IMR-90 (cell line): ENCODE data around the gene STMN1. TPM values are rescaled to one million over a fixed set of nuclear protein-coding genes. Genes with fewer than 3 reads are reported as not detected.

Experiments
- microRNA-seq, 2 experiments: library from miRNA; stranded (forward) in 1 of 2; unstranded in 1 of 2; fragments of 10-50 nt in 1 of 2; fragments of <30 nt in 1 of 2; gene quantifications in 1 of 2; microRNA quantifications in 1 of 2; one replicate each; pipeline versions ENCODE3 to v1.1.0; 2013 to 2020; ENCODE audit not compliant: insufficient read depth in 1 of 2, insufficient read length in 1 of 2, unreplicated experiment in 1 of 2
- polyA plus RNA-seq, 3 experiments: library from polyadenylated mRNA; depleted of rRNA; stranded (reverse); fragments of >200 nt; gene quantifications; 2 replicates each; pipeline ENCODE4 v1.2.3, GENCODE V29; 2012; ENCODE audit warnings: low replicate concordance in 1 of 3
- small RNA-seq, 5 experiments: library from RNA; depleted of rRNA; stranded (forward); fragments of <200 nt; gene quantifications; one replicate each; pipeline ENCODE3, GENCODE V24; 2012
- total RNA-seq: library from RNA; depleted of rRNA; stranded (reverse); fragments of >200 nt; gene quantifications from 2 replicates; pipeline ENCODE4 v1.2.3, GENCODE V29; 2012; rRNA removed

STMN1 gene
- total and polyA plus RNA-seq, 2 of the 4 experiments (the other 2 are of a cell fraction), result 93.0 to 273 TPM

Small RNAs within 50 kb of the gene (microRNA-seq; reads per million reads assigned to microRNA genes)
- gene AL033528.1 (ENCODE audit: insufficient read depth, insufficient read length) (not detected), gene MIR3917 (ENCODE audit: unreplicated experiment) (not detected), gene RF00019 (ENCODE audit: insufficient read depth, insufficient read length) (not detected), gene SNRPFP2 (ENCODE audit: insufficient read depth, insufficient read length) (not detected)

Small RNAs within 50 kb of the gene (small RNA-seq; reads per million reads assigned to genes)
- gene AL033528.1 (0 reads per million in 5 experiments), gene RF00019 (0 reads per million in 5 experiments), gene SNRPFP2 (0 reads per million in 5 experiments)

Other genes starting within 250 kb of the STMN1 start
- 9.1 and 10.0 TPM in 2 replicates for gene SELENON, start 106.2 kb downstream of the STMN1 start, total RNA-seq
- gene SELENON, start 106.2 kb downstream of the STMN1 start, polyA plus RNA-seq (2012; rRNA removed), result 86.4 and 114 TPM in 2 replicates
- 57.2 and 69.7 TPM in 2 replicates for gene MTFR1L, start 86.5 kb downstream of the STMN1 start, total RNA-seq
- gene MTFR1L, start 86.5 kb downstream of the STMN1 start, polyA plus RNA-seq (2012; rRNA removed), result 69.1 and 80.0 TPM in 2 replicates
- gene AUNIP, start 47.0 kb downstream of the STMN1 start, total RNA-seq, result 3.9 and 5.0 TPM in 2 replicates
- 2.2 and 2.4 TPM in 2 replicates for gene AUNIP, start 47.0 kb downstream of the STMN1 start, polyA plus RNA-seq (2012; rRNA removed)
- 8.3 and 9.0 TPM in 2 replicates for gene PAQR7, start 30.7 kb downstream of the STMN1 start, total RNA-seq
- 12.0 and 12.9 TPM in 2 replicates for gene PAQR7, start 30.7 kb downstream of the STMN1 start, polyA plus RNA-seq (2012; rRNA removed)
- gene PAFAH2, start 91.6 kb upstream of the STMN1 start, total RNA-seq, result 11.9 and 12.2 TPM in 2 replicates
- 7.2 and 8.3 TPM in 2 replicates for gene PAFAH2, start 91.6 kb upstream of the STMN1 start, polyA plus RNA-seq (2012; rRNA removed)
- 0.56 and 0.90 TPM in 2 replicates for gene EXTL1, start 115.4 kb upstream of the STMN1 start, total RNA-seq
- 5.2 and 6.1 TPM in 2 replicates for gene EXTL1, start 115.4 kb upstream of the STMN1 start, polyA plus RNA-seq (2012; rRNA removed)
- not detected in 2 replicates for gene SLC30A2, start 139.7 kb upstream of the STMN1 start, total RNA-seq
- gene SLC30A2, start 139.7 kb upstream of the STMN1 start, polyA plus RNA-seq (2012; rRNA removed), result not detected in 2 replicates
- gene TRIM63, start 161.2 kb upstream of the STMN1 start, total RNA-seq, result not detected in 2 replicates
- not detected in 2 replicates for gene TRIM63, start 161.2 kb upstream of the STMN1 start, polyA plus RNA-seq (2012; rRNA removed)
- gene PDIK1L, start 205.4 kb upstream of the STMN1 start, total RNA-seq, result 3.0 and 5.8 TPM in 2 replicates
- 1.2 and 1.4 TPM in 2 replicates for gene PDIK1L, start 205.4 kb upstream of the STMN1 start, polyA plus RNA-seq (2012; rRNA removed)